Suprapubic skin (tissue), 4 donors: Measurements from ENCODE around the gene DCTN5. TPM values are rescaled to one million over a fixed set of nuclear protein-coding genes. Genes with fewer than 3 reads are reported as not detected.

Source experiments
- DNase-seq, 2 donors: peaks; one replicate each; pipeline ENCODE4 v3.0.0-alpha.2; 2019; ENCODE audit warnings: low spot score in 2 of 2
- H3K27ac ChIP-seq: fragments of 200-600 bp; sonication (generic); one replicate; pipeline ENCODE4 v1.5.1; 2019
- H3K27me3 ChIP-seq: fragments of 200-600 bp; sonication (generic); one replicate; pipeline ENCODE4 v1.5.1; 2019
- H3K36me3 ChIP-seq: fragments of 200-600 bp; sonication (generic); one replicate; pipeline ENCODE4 v1.5.1; 2019
- H3K4me1 ChIP-seq: fragments of 200-600 bp; sonication (generic); one replicate; pipeline ENCODE4 v1.5.1; 2019
- H3K4me3 ChIP-seq: fragments of 200-600 bp; sonication (generic); one replicate; pipeline ENCODE4 v1.5.1; 2019; ENCODE audit warnings: mild to moderate bottlenecking
- H3K9me3 ChIP-seq: fragments of 200-600 bp; sonication (generic); one replicate; pipeline ENCODE4 v1.5.1; 2019
- EP300 ChIP-seq: sonication (generic); formaldehyde crosslinking; IDR thresholded peaks from one replicate; pipeline ENCODE4 v1.6.1; 2017; ENCODE audit warnings: antibody characterized with exemption
- POLR2A ChIP-seq, 2 donors: fragments of 450-650 bp; IDR thresholded peaks; one replicate each; pipeline ENCODE4 v1.6.1; 2017; ENCODE audit warnings: antibody characterized with exemption in 2 of 2, mild to moderate bottlenecking in 2 of 2, moderate library complexity in 2 of 2
- POLR2AphosphoS5 ChIP-seq, 3 donors: sonication (generic); formaldehyde crosslinking; IDR thresholded peaks; one replicate each; pipeline ENCODE4 v1.6.1; 2017; ENCODE audit warnings: antibody characterized with exemption in 3 of 3
- WGBS: methylation state at CpG from one replicate; pipeline ENCODE4 v1.1.5; 2018; 5-methylcytosine and 5-hydroxymethylcytosine counted together
- total RNA-seq, 4 donors: library from RNA; depleted of rRNA; stranded (reverse); fragments of >200 nt; gene quantifications; one replicate each; pipeline ENCODE4 v1.1.0, GENCODE V29; 2016
- TF ChIP-seq, protein P1 (sequence below), 2 donors: fragments of 200-600 bp in 1 of 2; fragments of 450-650 bp in 1 of 2; sonication (generic) in 1 of 2; IDR thresholded peaks; one replicate each; pipeline ENCODE4 v1.5.1; 2016 to 2019; ENCODE audit warnings: antibody characterized with exemption in 2 of 2, mild to moderate bottlenecking in 1 of 2, moderate library complexity in 1 of 2

DCTN5 gene
- 10 to 100 TPM; 45.8 to 52.0 (median 48.8) TPM for total RNA-seq

GRCh38 chr16:23640931-23641765 lies at the start of gene DCTN5, which contains the start of gene PALB2:
Gene DCTN5 (plus strand): TSS chr16:23641466. CDS start chr16:23641543, 77 bp downstream.
Gene PALB2 (minus strand): TSS chr16:23641310. CDS start chr16:23641157, 153 bp downstream.
- peak; percentile 95 to 96 for DNase-seq
- Histone ChIP-seq H3K4me3 (peak within 1 kb of the TSS; percentile 87), H3K27ac (peak within 1 kb of the TSS; percentile 88), H3K4me1 (peaks cover 23% of the 10 kb centered on the region), H3K9me3 (no peaks in the 10 kb centered on the region), H3K27me3 (no peaks in the 10 kb centered on the region), H3K36me3 (peaks cover 35% of the 10 kb centered on the region)
- peak in 1 of 3 donors; percentile 37 for TF ChIP-seq POLR2AphosphoS5 (IDR thresholded peaks at IDR 0.05)
- TF ChIP-seq POLR2A (IDR thresholded peaks at IDR 0.05) = peak in 1 of 2 donors; percentile 35
- TF ChIP-seq EP300 = no peak
- under 1% methylated on average over 56 of the region's 64 CpGs for WGBS

DNA sequence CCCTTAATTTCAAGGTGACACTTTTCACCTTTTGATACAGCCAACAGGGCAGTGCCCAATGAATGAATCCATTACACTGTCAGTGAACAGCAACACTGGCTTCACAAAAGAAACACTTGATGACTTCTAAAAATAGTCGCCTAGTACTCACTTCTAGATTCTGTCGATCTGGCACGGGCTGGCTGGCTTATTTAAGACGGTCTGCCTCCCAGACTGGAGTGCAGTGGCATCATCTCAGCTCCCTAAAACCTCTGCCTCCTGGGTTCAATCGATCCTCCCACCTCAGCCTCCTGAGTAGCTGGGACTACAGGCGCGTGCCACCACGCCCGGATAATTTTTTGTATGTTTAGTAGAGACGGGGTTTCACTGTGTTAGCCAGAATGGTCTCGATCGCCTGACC lies 47.1 kb upstream of the DCTN5 start:
- Histone ChIP-seq H3K4me1 (peaks cover 24% of the 10 kb centered on the region), H3K27ac (no peak overlapping the region), H3K9me3 (no peaks in the 10 kb centered on the region), H3K4me3 (no peak overlapping the region), H3K27me3 (no peaks in the 10 kb centered on the region), H3K36me3 (peaks cover 38% of the 10 kb centered on the region)
- WGBS = 99% methylated on average over 12 of the region's 12 CpGs
- no peak for DNase-seq
- TF ChIP-seq, protein P1, sequence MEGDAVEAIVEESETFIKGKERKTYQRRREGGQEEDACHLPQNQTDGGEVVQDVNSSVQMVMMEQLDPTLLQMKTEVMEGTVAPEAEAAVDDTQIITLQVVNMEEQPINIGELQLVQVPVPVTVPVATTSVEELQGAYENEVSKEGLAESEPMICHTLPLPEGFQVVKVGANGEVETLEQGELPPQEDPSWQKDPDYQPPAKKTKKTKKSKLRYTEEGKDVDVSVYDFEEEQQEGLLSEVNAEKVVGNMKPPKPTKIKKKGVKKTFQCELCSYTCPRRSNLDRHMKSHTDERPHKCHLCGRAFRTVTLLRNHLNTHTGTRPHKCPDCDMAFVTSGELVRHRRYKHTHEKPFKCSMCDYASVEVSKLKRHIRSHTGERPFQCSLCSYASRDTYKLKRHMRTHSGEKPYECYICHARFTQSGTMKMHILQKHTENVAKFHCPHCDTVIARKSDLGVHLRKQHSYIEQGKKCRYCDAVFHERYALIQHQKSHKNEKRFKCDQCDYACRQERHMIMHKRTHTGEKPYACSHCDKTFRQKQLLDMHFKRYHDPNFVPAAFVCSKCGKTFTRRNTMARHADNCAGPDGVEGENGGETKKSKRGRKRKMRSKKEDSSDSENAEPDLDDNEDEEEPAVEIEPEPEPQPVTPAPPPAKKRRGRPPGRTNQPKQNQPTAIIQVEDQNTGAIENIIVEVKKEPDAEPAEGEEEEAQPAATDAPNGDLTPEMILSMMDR (IDR thresholded peaks at IDR 0.05) = no peak
- TF ChIP-seq POLR2AphosphoS5 (IDR thresholded peaks at IDR 0.05) (no peak), POLR2A (IDR thresholded peaks at IDR 0.05) (no peak), EP300 (no peak)

GRCh38 chr16:23595246-23595950 lies 45.9 kb upstream of the DCTN5 start:
- DNase-seq = no peak
- TF ChIP-seq POLR2A (IDR thresholded peaks at IDR 0.05) (no peak), POLR2AphosphoS5 (IDR thresholded peaks at IDR 0.05) (no peak), EP300 (no peak)
- TF ChIP-seq, protein P1 (IDR thresholded peaks at IDR 0.05) = no peak
- WGBS = 14% methylated on average over 26 of the region's 34 CpGs
- peaks cover 30% of the 10 kb centered on the region for H3K36me3 ChIP-seq
- H3K4me1 ChIP-seq = peaks cover 24% of the 10 kb centered on the region
- H3K9me3 ChIP-seq = no peaks in the 10 kb centered on the region
- H3K27ac ChIP-seq = peak overlapping the region; percentile 68
- H3K4me3 ChIP-seq = peak overlapping the region; percentile 69
- H3K27me3 ChIP-seq = no peaks in the 10 kb centered on the region

DNA sequence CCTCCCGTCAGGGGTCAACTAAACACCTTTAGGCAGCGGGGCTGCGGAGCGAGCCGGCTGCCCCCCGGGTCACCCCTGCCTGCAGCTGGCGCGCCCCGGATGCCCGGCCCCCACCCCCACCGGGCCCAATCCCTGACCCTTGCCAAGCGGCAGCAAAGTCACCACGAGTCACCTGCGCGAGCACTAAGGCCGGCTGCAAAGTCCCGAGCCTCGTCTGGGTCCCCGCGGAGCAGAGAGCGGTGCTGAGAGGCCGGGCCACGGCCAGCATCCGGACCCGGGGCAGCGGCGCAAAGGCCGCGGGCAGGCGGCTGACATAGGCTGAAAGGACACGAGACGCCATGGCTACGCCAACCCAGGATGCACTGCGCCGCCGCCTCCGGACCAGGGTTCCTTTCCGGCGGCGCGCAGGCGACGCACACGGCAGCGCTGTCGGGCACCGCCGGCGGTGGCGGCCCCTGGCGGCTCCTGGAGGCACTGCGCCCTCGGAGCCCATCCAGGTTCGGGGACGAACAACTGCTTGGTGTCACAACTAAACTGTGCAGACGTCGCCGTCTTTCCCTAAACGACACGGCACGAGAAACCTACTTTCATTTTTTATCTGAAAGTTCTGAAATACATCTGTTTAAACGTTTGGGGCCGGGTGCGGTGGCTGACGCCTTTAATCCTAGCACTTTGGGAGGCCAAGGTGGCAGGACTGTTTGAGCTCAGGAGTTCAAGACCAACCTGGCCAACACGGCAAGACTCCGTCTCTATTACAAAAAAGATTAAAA lies 45.1 kb upstream of the DCTN5 start, which contains the start of gene NDUFAB1:
Gene NDUFAB1 (minus strand): TSS at position 366 of the 770 bp plus-strand sequence. CDS start 26 bp downstream, at position 340.
- TF ChIP-seq, protein P1 (IDR thresholded peaks at IDR 0.05) = peak; percentile 99 to 100
- TF ChIP-seq EP300 (no peak), POLR2AphosphoS5 (IDR thresholded peaks at IDR 0.05) (peak in 2 of 3 donors; percentile 19 to 78)
- peak within 1 kb of the TSS; percentile 69 for H3K4me3 ChIP-seq
- WGBS = 8% methylated on average over 16 of the region's 67 CpGs
- H3K36me3 ChIP-seq = peaks cover 22% of the 10 kb centered on the region
- DNase-seq = peak; percentile 90
- H3K27ac ChIP-seq = peak within 1 kb of the TSS; percentile 68
- H3K4me1 ChIP-seq = peaks cover 24% of the 10 kb centered on the region
- H3K9me3 ChIP-seq = no peaks in the 10 kb centered on the region
- no peaks in the 10 kb centered on the region for H3K27me3 ChIP-seq

DNA sequence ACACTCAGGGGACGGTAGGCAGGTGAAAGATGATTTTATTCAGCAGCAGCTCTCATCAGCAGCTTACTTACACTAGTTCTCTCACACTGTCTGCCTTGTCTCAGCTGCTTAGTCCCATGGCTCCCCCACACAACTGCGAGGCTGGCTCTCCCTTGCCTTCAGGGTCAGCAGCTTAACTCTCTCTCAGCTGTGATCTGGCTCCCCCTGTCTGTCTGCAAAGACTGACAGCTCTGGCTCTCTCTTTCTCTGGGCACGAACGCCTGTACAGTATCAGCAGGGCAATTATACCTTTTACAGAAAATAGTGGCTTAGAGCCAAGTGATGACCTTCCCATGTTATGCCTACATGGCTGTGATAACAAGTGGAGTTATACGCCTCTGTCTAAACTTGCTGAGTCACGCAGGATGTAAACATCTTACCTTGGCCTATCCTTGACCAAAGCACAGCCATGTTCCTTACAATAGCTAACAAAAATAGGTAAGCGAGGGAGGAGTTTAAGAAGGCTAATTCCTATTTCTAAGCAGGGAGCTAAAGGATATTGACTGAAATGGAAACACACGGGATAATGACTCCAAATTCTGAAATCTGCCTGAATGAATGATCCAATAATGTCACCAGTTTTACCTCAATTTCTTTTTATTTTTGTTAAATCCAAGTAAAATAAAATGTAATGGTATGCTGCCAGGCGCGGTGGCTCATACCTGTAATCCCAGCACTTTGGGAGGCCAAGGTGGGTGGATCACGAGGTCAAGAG lies 44.1 kb upstream of the DCTN5 start:
- DNase-seq = no peak
- Histone ChIP-seq H3K4me1 (peaks cover 24% of the 10 kb centered on the region), H3K36me3 (peaks cover 20% of the 10 kb centered on the region), H3K27ac (no peak overlapping the region), H3K9me3 (no peaks in the 10 kb centered on the region), H3K4me3 (no peak overlapping the region), H3K27me3 (no peaks in the 10 kb centered on the region)
- 88% methylated on average over 11 of the region's 11 CpGs for WGBS
- TF ChIP-seq, protein P1 (IDR thresholded peaks at IDR 0.05) = no peak
- TF ChIP-seq POLR2AphosphoS5 (IDR thresholded peaks at IDR 0.05) = no peak
- TF ChIP-seq POLR2A (IDR thresholded peaks at IDR 0.05) = no peak
- no peak for TF ChIP-seq EP300
